ENCODE data around the gene DDHD1. TPM values are rescaled to one million over a fixed set of nuclear protein-coding genes. Genes with fewer than 3 reads are reported as not detected.

DDHD1 gene
- total RNA-seq, 1 experiment from 2014 or later: 20.0 TPM

DNA sequence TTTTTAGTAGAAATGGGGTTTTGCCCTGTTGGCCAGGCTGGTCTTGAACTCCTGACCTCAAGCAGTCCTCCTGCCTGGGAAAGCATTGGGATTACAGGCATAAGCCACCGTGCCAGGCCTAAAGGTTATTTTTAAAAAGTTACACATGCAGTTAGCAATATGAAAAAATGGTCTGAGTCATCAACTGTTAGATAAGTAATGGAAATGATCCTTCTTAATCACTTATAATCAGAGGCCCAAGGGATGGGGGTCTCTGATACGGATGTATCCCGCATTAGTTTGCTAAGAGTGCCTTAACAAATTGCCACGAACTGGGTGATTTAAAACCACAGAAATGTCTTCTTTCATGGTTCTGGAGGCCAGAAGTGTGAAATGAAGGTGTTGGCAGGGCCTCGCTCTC is 148.1 kb downstream of the DDHD1 start:
- Mint-ChIP-seq H3K4me1 (peaks cover 6% of the 10 kb centered on the region), H3K9me3 (no peaks in the 10 kb centered on the region), H3K4me3 (no peak overlapping the region), H3K36me3 (no peaks in the 10 kb centered on the region), H3K27me3 (ENCODE audit: low read depth) (no peaks in the 10 kb centered on the region), H3K27ac (0 out of 2 replicates have a peak overlapping the region, but pooled peaks have one; percentile 19)
- ATAC-seq (no peak), DNase-seq (ENCODE audit: low spot score) (no peak)
- ChIA-PET CTCF (no interaction called here), POLR2A (no interaction called here)
- TF ChIP-seq JAZF1 (CRISPR knock-in tag; IDR thresholded peaks at IDR 0.05) (no peak), IRF2 (CRISPR knock-in tag; IDR thresholded peaks at IDR 0.05; ENCODE audit: borderline replicate concordance, low read depth) (no peak), ZNF219 (CRISPR knock-in tag; IDR thresholded peaks at IDR 0.05; ENCODE audit: borderline replicate concordance) (no peak), TCF7 (CRISPR knock-in tag; IDR thresholded peaks at IDR 0.05; ENCODE audit: low read depth) (no peak), ELF4 (CRISPR knock-in tag; IDR thresholded peaks at IDR 0.05; ENCODE audit: low read depth) (no peak), ZNF317 (CRISPR knock-in tag; IDR thresholded peaks at IDR 0.05; ENCODE audit: borderline replicate concordance, low read depth) (no peak), CREM (CRISPR knock-in tag; IDR thresholded peaks at IDR 0.05) (no peak), ZNF423 (CRISPR knock-in tag; IDR thresholded peaks at IDR 0.05) (no peak), FOXP1 (CRISPR knock-in tag; IDR thresholded peaks at IDR 0.05; ENCODE audit: borderline replicate concordance) (no peak), KAT7 (CRISPR knock-in tag; IDR thresholded peaks at IDR 0.05; ENCODE audit: borderline replicate concordance) (no peak), GABPB1 (CRISPR knock-in tag; IDR thresholded peaks at IDR 0.05) (no peak), MYBL2 (CRISPR knock-in tag; IDR thresholded peaks at IDR 0.05) (no peak), NFE2L1 (CRISPR knock-in tag; IDR thresholded peaks at IDR 0.05) (no peak), ZNF138 (CRISPR knock-in tag; conservative IDR thresholded peaks at IDR 0.05) (no peak), MXD4 (CRISPR knock-in tag; IDR thresholded peaks at IDR 0.05; ENCODE audit: borderline replicate concordance) (no peak)
- TF ChIP-seq, protein P1, sequence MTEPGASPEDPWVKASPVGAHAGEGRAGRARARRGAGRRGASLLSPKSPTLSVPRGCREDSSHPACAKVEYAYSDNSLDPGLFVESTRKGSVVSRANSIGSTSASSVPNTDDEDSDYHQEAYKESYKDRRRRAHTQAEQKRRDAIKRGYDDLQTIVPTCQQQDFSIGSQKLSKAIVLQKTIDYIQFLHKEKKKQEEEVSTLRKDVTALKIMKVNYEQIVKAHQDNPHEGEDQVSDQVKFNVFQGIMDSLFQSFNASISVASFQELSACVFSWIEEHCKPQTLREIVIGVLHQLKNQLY (CRISPR knock-in tag; IDR thresholded peaks at IDR 0.05): no peak
- TF ChIP-seq, protein P2, sequence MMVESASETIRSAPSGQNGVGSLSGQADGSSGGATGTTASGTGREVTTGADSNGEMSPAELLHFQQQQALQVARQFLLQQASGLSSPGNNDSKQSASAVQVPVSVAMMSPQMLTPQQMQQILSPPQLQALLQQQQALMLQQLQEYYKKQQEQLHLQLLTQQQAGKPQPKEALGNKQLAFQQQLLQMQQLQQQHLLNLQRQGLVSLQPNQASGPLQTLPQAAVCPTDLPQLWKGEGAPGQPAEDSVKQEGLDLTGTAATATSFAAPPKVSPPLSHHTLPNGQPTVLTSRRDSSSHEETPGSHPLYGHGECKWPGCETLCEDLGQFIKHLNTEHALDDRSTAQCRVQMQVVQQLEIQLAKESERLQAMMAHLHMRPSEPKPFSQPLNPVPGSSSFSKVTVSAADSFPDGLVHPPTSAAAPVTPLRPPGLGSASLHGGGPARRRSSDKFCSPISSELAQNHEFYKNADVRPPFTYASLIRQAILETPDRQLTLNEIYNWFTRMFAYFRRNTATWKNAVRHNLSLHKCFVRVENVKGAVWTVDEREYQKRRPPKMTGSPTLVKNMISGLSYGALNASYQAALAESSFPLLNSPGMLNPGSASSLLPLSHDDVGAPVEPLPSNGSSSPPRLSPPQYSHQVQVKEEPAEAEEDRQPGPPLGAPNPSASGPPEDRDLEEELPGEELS (CRISPR knock-in tag; IDR thresholded peaks at IDR 0.05): no peak
- TF ChIP-seq, protein P3, sequence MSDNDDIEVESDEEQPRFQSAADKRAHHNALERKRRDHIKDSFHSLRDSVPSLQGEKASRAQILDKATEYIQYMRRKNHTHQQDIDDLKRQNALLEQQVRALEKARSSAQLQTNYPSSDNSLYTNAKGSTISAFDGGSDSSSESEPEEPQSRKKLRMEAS (CRISPR knock-in tag; IDR thresholded peaks at IDR 0.05): no peak
- TF ChIP-seq, protein P4, sequence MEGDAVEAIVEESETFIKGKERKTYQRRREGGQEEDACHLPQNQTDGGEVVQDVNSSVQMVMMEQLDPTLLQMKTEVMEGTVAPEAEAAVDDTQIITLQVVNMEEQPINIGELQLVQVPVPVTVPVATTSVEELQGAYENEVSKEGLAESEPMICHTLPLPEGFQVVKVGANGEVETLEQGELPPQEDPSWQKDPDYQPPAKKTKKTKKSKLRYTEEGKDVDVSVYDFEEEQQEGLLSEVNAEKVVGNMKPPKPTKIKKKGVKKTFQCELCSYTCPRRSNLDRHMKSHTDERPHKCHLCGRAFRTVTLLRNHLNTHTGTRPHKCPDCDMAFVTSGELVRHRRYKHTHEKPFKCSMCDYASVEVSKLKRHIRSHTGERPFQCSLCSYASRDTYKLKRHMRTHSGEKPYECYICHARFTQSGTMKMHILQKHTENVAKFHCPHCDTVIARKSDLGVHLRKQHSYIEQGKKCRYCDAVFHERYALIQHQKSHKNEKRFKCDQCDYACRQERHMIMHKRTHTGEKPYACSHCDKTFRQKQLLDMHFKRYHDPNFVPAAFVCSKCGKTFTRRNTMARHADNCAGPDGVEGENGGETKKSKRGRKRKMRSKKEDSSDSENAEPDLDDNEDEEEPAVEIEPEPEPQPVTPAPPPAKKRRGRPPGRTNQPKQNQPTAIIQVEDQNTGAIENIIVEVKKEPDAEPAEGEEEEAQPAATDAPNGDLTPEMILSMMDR (IDR thresholded peaks at IDR 0.05): no peak
- TF ChIP-seq, protein P5, sequence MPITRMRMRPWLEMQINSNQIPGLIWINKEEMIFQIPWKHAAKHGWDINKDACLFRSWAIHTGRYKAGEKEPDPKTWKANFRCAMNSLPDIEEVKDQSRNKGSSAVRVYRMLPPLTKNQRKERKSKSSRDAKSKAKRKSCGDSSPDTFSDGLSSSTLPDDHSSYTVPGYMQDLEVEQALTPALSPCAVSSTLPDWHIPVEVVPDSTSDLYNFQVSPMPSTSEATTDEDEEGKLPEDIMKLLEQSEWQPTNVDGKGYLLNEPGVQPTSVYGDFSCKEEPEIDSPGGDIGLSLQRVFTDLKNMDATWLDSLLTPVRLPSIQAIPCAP (CRISPR knock-in tag; IDR thresholded peaks at IDR 0.05): no peak

DNA sequence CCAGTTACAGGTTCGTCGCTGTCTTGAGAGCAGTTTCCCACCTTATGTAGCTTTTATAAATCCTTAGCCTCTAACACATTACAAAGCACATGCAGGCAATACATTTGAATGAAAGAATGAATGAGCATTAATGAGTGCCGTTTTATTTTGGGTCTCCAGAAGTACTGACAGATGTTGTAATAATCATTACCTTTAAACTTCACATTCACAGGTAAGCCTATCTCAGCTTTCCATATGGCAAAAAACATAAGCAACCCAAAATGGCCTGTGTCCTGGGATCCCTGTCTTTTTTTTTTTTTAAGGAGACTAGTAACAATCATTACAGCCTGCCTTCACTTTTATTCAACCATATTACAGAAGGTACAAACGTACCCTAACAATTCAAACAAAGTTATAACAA is 149.3 kb downstream of the DDHD1 start:
- Mint-ChIP-seq H3K27me3 (ENCODE audit: low read depth) (no peaks in the 10 kb centered on the region), H3K36me3 (no peaks in the 10 kb centered on the region), H3K9me3 (0 out of 2 replicates have a peak, but pooled peaks cover 3% of the 10 kb centered on the region), H3K27ac (no peak overlapping the region), H3K4me3 (no peak overlapping the region), H3K4me1 (peaks cover 6% of the 10 kb centered on the region)
- no peak for TF ChIP-seq FOXK1 (CRISPR knock-in tag; IDR thresholded peaks at IDR 0.05)
- ATAC-seq: no peak
- no peak for DNase-seq (ENCODE audit: low spot score)
- POLR2A ChIA-PET: no interaction called here
- CTCF ChIA-PET: no interaction called here
